HFF-Myc (cell line): ENCODE results near the gene FBXO40.

Experiments used
- DNase-seq: peaks from one replicate; pipeline ENCODE4 v3.0.0-alpha.2; 2011; ENCODE audit warnings: low read depth; ENCODE audit errors: extremely low read depth
- H3K4me3 ChIP-seq: replicated peaks from 2 replicates; pipeline ENCODE4 v1.5.1; 2011; ENCODE audit warnings: low read depth, mild to moderate bottlenecking, control low read depth, low read length
- CTCF ChIP-seq: IDR thresholded peaks from 2 replicates; pipeline ENCODE4 v1.5.1; 2012; ENCODE audit warnings: mild to moderate bottlenecking, low read depth, low read length, control low read depth; ENCODE audit errors: missing control alignments

FBXO40 gene

GRCh38 chr3:121637922-121638321, 44.7 kb downstream of the FBXO40 start:
- no peak for TF ChIP-seq CTCF
- H3K4me3 ChIP-seq = no peak overlapping the region
- DNase-seq = no peak

GRCh38 chr3:121641127-121641526, 47.9 kb downstream of the FBXO40 start:
- H3K4me3 ChIP-seq = no peak overlapping the region
- no peak for DNase-seq
- no peak for TF ChIP-seq CTCF

- no peak for TF ChIP-seq CTCF
Measured at GRCh38 chr3:121642601-121643314, 49.6 kb downstream of the FBXO40 start.

GRCh38 chr3:121645054-121645453, 51.9 kb downstream of the FBXO40 start:
- TF ChIP-seq CTCF = no peak
- no peak for DNase-seq
- no peak overlapping the region for H3K4me3 ChIP-seq

More at GRCh38 chr3:121642601-121643314, 49.6 kb downstream of the FBXO40 start:
- H3K4me3 ChIP-seq = no peak overlapping the region
- no peak for DNase-seq

GRCh38 chr3:121648219-121648958, 55.2 kb downstream of the FBXO40 start:
- no peak overlapping the region for H3K4me3 ChIP-seq
- no peak for DNase-seq
- no peak for TF ChIP-seq CTCF

GRCh38 chr3:121649645-121650044, 56.5 kb downstream of the FBXO40 start:
- no peak for TF ChIP-seq CTCF
- H3K4me3 ChIP-seq = no peak overlapping the region
- DNase-seq = no peak
